Globus pallidus (tissue), 1 donor: ENCODE results near the gene OMA1.
A peak's percentile ranks its signal among the peaks of the same experiment; 100 is the strongest.
"Not testable (repeated sequence)": the region's sequence is repeated elsewhere in the genome, so short reads cannot be mapped to it uniquely, and the experiment has no call there.

Experiments used
- DNase-seq: peaks from one replicate; pipeline ENCODE4 v3.0.0-alpha.2; 2015; ENCODE audit warnings: low spot score

Gene OMA1

DNA sequence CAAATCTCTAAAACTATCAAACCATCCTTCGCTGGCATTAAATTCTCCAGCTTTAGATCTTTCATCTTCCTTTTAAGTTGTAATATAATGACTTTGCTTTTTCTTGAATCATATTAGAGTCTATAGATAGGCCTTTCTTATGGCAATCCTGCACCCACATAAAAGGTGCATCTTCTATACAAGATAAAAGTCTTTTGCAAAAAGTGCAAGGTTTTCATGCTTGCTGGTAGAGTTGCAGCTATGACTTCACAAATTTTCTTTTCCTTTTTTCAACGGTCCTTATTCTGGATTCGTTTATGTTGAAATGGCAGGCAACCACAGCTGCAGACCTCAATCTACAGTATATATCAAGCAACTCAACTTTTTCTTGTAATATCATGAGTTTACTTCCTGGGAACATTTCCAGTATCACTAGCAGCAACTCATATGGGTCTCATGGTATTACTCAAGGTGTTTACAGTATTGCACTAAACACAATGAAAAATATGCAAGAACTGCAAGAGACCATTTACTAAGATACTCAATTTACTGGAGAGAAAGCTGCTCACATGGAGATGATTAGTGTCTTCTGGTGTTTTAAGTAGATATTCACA lies 22.1 kb downstream of the OMA1 start:
- DNase-seq: no peak

DNA sequence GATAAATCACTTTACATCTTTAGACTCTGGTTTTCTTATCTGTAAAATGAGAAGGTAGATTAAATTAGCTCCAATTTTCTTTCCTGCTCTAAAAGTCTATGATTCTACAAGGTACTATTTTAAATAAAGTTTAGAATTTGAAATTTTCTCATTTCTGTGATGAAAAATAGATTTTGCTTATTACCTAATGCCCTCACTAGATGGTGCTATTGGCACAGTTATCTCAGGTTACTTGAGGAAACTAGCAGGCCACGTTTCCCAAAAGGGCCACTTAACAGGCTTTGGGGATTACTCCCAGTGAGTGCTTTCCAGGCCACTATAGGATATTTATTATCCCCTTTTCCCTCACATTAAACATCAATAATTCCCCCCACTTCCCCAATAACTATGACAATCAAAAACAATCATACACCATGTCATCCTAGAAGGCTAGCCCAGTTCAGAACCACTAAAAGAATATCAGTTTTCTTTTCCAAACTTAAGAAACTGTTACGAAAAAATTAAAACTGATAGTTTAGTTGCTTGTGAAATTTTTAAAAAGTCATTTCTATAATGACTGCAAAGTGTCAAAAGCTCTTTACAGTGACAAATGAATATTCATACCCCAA lies 30.6 kb downstream of the OMA1 start:
- peak; percentile 76 for DNase-seq

DNA sequence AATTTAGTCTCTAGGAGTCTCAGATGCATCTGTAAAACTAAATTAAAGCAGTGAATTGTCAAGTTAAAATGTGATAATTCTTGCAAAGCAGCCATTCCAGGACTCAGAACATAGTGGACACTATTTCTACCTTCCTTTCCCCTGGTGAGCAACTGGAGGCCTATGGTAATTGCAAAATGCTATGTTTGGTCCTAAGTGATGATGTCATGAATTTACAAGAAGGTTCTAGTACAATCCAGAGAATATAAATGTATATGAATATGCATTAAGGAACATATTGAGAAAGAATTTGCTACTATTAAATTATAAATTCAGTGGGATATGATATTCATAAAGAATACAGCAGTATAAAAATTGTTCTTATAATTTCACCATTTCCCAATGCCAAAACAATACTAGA lies 32.6 kb downstream of the OMA1 start:
- DNase-seq: no peak

DNA sequence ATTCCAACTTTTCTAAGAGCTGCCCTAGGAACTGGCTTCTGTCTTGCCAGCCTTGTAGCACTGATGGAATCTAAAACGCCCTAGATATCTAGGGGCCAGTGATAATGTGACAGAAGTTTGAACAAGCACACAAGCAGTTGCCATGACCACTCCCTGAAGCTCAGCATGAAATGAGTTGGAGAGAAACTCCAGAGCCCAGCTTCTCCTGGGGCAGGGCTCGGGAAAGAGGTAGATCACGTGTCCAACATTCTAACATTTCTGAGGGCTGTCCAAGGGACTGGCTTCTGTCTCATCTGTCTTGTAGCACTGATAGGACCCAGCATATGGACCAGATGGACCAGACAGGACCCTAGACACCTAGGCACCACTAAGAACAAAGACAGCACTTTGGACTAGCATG lies 37.9 kb downstream of the OMA1 start:
- DNase-seq: no peak

DNA sequence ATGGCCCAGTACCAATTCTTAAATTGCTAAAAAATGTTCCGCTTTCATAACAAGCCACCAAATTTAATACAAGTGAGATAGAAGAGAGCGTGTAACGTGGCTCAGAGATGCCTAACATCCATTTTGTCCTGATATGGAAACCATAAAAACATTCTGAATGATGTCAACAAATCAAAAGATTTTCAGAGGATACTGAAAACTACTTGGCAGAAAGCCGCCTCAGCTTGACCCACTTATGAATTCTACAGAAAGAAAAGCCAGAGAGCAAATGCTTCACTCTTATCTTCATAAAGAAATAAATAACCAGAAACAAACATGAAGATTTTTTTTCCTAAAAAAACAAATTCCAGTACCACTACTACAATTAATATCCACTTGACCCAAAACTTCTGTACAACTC lies 41.2 kb downstream of the OMA1 start:
- DNase-seq: no peak

DNA sequence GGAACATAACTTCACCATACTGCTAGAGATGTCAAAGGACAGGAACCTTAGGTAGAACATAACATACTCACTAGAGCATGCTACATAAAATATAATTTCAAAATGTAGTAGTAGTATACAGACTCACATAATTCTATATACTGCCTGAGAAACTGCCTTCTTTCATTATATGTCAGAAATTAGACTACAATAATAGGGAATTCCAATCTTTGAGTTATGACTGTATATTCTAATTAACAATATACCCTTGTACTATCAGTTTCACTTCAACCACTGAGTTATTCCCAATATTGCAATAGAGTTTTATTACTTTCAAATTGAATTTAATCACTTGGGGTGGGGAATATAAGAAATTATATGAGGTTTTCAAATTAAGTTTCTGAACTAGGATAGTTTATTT lies 44.0 kb downstream of the OMA1 start:
- no peak for DNase-seq

DNA sequence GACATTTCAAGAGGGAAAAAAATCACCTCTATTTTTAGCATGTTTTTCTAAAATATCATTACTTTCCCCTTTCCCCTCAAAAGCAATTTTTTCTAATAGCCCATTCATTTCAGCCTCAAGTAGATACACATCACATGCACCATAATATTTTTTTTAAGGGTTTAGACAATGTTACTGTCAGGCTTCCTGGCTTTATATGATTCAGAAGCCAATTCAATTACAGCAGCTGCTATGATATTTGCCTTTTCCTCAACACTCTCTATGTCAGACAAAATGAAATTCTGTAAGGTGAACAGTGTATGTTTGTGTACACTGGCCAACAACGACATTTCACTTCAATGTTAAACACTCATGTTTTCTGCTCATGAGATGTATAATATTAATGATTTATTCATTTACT lies 46.5 kb downstream of the OMA1 start:
- DNase-seq: no peak

DNA sequence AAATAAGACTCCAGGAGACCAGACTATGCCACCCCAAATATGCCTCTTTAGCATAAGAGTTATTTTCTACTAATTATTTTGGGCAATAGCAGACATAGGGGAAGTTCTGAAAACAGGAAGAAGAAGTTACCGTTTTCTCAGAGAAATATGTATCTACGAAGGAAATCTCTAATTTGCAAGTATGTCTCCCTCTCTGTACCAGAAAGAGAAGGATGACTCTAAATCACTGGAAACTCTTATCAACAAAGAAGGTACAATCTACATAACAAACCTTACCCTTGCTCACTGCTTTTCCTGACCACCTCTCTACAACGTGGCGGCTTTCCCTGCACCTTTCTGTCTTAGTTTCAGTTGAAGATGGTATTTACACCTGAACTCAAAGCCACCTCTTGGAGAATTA lies 49.0 kb downstream of the OMA1 start:
- no peak for DNase-seq

DNA sequence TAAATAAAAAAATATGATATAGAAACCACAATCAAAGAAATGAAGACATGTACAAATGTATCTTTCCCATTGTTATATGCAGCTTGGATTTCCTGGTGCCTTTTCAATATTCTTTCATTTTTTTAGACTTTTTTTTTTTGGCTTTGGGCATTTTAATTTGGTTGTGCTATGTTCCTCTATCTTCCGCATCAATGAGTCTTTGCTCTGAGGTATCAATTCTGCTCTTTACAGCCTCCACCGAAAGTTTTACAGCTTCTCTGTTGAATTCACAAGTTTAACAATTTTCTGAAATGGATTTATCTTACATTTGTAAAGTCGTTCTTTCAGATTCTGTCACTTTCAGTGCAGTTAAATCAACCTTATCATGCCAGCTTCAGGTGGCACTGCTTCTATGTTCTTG lies 50.5 kb downstream of the OMA1 start:
- no peak for DNase-seq

DNA sequence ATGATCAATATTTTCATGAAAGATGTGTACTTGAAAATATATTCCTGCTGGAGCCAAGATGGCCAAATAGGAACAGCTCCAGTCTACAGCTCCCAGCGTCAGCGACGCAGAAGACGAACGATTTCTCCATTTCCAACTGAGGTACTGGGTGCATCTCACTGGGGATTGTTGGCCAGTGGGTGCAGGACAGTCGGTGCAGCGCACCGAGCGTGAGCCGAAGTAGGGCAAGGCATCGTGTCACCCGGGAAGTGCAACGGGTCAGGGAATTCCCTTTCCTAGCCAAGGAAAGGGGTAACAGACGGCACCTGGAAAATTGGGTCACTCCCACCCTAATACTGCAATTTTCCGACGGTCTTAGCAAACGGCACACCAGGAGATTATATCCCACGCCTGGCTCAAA lies 57.6 kb downstream of the OMA1 start:
- DNase-seq: not testable (repeated sequence)

DNA sequence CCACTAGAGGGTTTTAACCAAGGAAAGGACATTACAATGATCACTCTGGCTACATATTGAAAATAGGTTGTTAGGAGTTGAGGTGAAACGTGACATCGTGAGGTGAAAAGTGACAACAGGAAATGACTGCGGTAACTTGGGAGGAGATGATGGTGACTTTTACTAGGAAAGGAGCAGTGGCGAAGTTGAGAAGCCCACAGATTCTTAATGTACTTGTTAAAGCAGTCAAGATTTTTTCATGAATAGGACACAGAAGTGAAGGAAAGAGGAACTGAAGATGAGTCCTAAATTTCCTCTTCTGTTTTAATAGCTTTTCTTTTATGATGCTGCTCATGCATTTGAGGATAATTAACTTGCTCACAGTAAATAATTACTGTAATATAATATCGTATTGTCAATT lies 59.5 kb downstream of the OMA1 start:
- no peak for DNase-seq

DNA sequence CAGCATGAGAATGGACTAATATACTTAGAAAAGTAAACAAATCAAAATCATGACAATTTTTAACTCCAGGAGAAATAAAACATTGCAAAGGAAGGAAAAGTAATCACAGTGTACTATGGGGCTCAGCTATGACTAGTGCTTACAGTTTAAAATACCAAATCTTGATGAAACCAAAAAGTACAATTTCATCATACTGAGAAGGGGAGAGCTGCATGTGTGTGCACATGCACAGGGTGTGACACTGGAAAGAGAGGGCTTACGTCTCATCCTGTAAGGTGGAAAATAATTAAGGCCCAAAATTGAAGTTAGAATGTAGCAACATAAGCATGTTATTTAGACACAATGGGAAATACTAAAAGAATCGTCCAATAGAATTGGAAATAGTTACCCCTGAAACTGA lies 64.6 kb downstream of the OMA1 start:
- DNase-seq: no peak

DNA sequence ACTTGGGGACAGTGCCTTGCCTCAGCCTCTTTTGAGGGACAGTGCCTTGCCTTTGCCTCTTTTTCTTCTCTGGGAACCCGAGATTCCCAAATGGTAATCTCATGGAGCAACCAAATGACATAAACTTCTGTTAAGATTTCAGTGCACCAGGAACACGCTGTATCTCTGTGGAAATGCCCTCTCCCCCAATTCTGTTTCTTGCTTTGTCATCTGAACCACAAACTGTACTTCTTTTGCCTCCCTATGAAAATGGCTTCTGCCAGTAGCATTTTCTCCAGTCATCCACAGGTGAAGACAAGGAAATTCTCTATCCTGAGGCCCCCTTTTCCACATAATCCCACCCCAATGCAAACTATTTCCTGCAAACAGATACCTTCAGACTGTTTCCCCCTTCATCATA lies 66.3 kb downstream of the OMA1 start:
- DNase-seq: no peak

DNA sequence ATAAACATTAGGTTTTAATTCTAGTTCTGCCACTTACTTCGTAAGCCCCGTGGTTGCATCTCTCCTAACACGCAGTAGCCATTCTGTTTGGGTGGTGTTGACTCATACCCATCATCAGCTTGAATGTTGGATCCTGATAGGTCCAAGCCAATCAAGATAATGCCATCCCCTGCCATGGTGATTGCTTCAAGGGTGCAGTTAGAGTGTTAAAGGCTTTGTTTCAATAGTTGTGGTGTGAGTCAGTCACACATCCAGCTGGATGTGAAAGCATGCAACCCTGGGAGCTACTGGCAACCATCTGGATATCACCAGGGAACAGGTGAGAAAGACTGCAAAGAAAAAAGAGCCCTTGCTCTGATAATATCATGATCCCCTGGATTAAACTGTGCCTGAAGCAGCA lies 69.1 kb downstream of the OMA1 start:
- DNase-seq: no peak

DNA sequence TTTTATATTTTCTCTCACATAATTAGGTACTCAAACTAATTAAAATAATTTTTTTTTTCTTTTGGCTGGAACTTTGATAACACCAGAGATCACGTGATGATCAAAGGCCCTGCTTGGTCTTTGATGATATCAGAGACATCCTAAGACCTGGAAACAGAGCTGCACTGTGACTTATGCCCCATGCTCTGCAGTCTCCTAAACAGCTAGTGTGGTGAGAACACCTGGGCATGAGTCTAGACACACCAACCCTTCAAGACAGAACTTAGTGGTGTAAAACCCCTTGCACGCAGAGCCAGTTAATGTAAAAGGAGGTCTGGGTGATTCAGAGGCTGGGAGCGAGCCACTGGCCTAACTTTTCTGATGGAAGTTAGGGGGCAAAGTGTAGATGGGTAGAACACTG lies 70.3 kb downstream of the OMA1 start:
- DNase-seq: no peak

DNA sequence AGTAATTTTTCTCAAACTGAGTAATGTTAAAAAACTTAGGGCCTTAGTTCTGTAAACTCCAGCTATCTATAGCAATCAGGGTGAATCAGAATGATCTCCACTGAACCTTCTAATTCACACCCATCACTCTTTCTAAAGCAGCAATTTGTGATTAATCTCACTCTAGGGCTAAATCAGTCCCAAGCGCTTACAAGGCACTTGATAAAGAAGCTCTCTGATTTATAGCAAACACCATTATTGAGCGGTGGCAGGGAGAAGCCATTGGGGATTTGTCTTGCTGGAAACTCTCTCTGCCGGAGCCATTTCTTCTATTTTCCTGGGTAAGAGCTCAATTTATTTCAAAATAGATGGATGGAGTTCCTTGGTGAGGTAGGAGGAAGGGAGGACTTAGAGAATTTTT lies 77.0 kb downstream of the OMA1 start:
- DNase-seq: no peak

DNA sequence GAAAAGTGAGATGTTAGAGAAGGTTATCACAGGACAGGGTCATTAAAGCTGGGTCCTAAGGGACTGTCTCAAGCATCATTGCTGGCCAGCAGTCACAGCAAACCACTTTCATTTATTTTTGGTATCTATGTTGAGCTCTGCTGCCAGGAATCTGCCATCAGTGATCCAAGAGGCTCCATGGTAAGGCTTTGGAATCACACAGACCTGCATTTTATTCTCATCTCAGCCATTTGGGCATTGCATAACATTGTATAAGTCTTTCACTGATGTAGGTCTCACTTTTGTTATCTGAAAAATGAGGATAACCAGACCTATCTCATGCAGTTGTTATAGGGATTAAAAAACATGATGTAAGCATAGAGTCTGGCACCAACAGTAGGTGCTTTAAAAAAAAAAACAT lies 77.5 kb downstream of the OMA1 start:
- DNase-seq: no peak

DNA sequence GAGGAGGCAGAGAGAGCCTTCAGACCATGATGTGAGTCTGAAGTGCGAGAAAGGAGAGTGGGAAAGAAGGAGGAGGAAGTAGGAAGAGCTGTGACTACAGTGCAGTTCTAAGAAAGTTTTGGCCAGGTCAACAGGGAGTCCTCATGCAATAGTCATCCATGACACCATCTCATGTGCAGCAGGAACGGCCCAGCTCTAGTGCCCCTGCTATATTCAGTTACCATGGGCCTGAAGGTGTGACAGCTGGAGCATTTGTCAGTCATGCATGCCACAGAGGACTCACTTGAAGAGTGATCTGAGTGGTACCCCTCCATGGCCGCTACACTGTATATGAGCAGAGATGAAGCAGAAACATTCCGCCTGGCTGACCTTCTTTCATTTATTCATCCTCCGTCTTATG lies 77.9 kb downstream of the OMA1 start:
- no peak for DNase-seq

DNA sequence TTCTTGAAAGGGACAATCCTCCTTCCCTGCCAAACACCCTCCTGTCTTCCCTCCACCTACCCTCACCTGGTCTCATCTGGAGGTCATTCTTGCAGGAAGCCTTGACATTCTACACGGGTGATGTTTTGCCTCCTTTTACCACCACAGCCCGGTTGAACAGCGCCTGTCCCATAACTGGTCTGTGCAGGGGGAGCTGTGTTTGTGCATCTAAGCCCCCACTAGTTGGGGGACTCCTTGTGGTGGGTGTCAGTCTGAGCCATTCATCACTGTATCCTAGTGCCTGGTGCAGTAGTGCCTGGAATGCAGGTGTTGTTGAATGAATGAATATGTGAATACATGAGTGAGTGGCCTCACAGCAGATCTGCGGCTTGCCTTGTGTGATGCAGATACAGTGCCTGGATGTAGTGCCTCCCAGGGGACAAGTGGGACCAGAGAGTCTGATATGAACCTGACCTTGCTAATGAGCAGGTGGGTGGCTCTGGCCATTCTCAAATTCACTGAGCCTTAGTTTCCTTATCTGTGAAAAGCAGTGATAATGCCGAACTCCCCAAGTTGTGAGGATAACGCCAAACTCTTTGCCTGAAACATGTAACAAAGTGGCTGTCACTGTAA lies 79.8 kb downstream of the OMA1 start:
- no peak for DNase-seq

DNA sequence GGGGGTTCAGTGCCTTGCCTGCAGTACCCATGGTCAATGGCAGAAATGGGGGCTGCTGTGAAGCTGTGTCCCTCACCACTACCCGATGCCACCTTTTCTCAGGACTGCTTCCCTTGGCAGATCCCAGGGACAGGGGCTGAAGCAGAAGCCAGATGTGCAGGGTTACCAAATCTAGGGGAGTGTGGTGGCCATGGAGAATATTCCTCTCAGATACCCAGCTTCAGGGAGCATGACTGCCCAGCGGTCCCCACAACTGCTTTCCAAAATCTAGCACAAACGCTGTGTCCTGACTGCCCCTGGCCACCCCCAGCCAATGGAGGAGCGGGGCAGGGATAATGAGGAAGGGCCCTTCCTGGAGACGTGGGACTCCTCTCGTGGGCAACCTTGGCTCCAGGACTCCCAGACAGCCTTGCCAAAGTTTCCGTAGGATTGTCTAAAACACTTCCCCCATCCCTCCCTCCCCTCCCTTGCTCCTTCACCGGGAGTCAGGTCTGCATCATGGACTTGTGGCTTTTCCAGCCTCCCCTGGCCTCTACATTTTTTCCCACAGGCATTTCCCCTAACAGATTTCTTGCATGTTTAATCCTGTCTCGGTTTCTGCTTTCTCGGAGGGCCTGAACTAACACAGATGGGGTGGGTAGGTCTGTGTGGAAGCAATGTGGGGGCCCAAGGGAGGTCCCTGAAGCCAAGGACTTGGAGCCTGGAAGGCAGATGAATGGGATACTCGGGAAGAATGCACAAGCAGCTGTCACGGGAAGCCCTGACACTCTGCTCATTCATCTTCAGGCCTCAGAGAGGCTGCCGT lies 80.5 kb downstream of the OMA1 start:
- DNase-seq: no peak

DNA sequence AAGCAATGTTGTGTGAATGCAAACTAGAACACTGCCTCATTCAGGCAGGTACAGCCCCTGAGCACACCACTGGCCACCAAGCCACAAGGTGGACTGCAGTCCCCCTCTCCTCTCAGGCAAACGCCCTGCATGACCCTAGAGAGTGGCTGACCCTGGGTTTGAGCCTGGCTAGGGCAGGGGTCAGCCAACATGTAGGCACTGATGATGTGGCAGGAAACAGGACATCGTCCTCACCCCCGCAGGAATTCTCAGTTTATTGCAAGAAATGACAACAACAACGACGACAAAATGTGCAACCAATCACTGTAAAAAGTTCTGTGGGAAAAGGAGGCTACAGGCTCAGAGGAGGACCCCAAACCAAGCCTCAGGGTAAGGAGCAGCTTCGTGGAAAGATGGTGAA lies 81.3 kb downstream of the OMA1 start:
- no peak for DNase-seq

DNA sequence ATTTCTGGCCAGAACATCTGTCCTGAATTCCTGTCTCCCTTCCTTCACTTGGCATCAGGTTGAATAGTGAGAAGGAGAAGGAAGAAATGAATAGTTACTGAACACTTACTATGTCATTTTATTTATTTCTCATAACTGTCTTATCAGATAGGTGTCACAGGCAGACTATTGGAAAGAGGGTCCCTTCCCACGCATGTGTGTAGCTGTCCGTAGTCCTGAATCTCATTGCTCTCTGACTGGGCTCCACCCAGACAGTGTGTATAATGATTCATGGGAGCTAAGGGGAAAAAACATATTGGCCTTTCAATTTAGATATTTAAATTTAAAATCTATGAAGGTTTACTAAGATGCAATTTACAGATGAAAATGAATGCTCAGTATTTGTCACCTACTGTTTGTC lies 86.1 kb downstream of the OMA1 start:
- no peak for DNase-seq

DNA sequence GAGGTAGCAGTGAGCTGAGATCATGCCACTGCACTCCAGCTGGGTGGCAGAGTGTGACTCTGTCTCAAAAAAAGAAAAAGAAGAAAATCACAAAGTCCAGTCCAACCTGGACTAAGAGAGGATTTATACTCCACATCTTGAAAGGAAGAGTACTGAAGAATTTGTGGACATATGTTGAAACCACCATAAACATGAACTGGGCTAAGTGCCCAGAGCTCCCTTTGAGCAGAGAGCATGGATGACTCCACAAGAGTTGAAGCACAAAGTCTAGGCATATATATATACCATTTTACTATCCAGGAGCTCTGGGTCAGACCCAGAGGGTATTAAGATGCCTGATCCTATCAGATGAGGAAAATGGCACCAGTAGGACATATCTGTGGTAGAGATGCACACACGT lies 86.6 kb downstream of the OMA1 start:
- no peak for DNase-seq
